K562 (cell line): ENCODE data around the gene ARMC2. TPM values are rescaled to one million over a fixed set of nuclear protein-coding genes. Genes with fewer than 3 reads are reported as not detected.
A peak's percentile ranks its signal among the peaks of the same experiment; 100 is the strongest.
"Not testable (repeated sequence)": the region's sequence is repeated elsewhere in the genome, so short reads cannot be mapped to it uniquely, and the experiment has no call there.

Experiments
- ATAC-seq: fragments of 200-7000 bp; cut with Tn5 transposase; 3 replicates; pipeline ENCODE4 v1.9.1; 2020; ENCODE audit warnings: moderate library complexity
- BruUV-seq: library from RNA; stranded (reverse); fragments of 400-500 nt; replicated peaks from 2 replicates; lab custom pipeline; 2021; lab: Mats Ljungman, UMichigan
- CTCF ChIA-PET: fragments of 300-600 bp; formaldehyde crosslinking; extraction: SDS; loops from one replicate; lab custom pipeline; 2021; ENCODE audit warnings: low intra/inter-chr PET ratio; lab: Yijun Ruan, JAX
- POLR2A ChIA-PET: fragments of 300-600, 350-650 bp; sonication (Branson Sonifier 250); formaldehyde crosslinking; extraction: SDS; loops from one replicate; lab custom pipeline; 2021; ENCODE audit warnings: antibody characterized with exemption, inconsistent platforms; lab: Yijun Ruan, JAX
- DNase-seq, 4 experiments: peaks; one replicate each; pipeline versions ENCODE4 v3.0.0 to v3.0.0-alpha.2; 2011 to 2018; ENCODE audit warnings: low spot score in 3 of 4, mixed read lengths in 3 of 4; ENCODE audit errors: extremely low read depth in 1 of 4
- FAIRE-seq: peaks from 2 replicates; lab custom pipeline; 2011; peaks lifted over from hg19 to GRCh38; lab: Jason Lieb, UNC
- H2AFZ ChIP-seq: 2 replicates; pipeline ENCODE4 v1.6.0; 2011; ENCODE audit warnings: low read depth, low read length, control low read depth, inconsistent platforms
- H3K27ac ChIP-seq: fragments of 200-600 bp; 3 replicates; pipeline ENCODE4 v1.8.0; 2011; ENCODE audit warnings: low read depth, mild to moderate bottlenecking, control low read depth, inconsistent platforms, low read length, moderate library complexity, mixed read lengths; ENCODE audit errors: extremely low read depth
- H3K27me3 ChIP-seq, 2 experiments: fragments of 300-600 bp in 1 of 2; 2 replicates in 1 of 2; 3 replicates in 1 of 2; pipeline versions ENCODE4 v1.6.0 to v1.8.0; 2011; ENCODE audit warnings: inconsistent platforms in 2 of 2, low read length in 2 of 2, mild to moderate bottlenecking in 1 of 2, mixed read lengths in 1 of 2, moderate library complexity in 1 of 2; ENCODE audit not compliant: control insufficient read depth in 2 of 2, insufficient read depth in 2 of 2
- H3K36me3 ChIP-seq: fragments of 300-600 bp; 3 replicates; pipeline ENCODE4 v1.8.0; 2011; ENCODE audit warnings: mild to moderate bottlenecking, low read length, inconsistent platforms; ENCODE audit not compliant: control insufficient read depth, insufficient read depth
- H3K4me1 ChIP-seq, 2 experiments: fragments of 200-600 bp in 1 of 2; replicated peaks in 1 of 2; 2 replicates in 1 of 2; 3 replicates in 1 of 2; pipeline versions ENCODE4 v1.5.1 to v1.8.0; 2011; ENCODE audit warnings: inconsistent platforms in 2 of 2, low read length in 2 of 2, mild to moderate bottlenecking in 1 of 2, mixed read lengths in 1 of 2, moderate library complexity in 1 of 2; ENCODE audit not compliant: control insufficient read depth in 2 of 2, insufficient read depth in 2 of 2
- H3K4me2 ChIP-seq: 2 replicates; pipeline ENCODE4 v1.6.1; 2011; ENCODE audit warnings: low read length, control low read depth, inconsistent platforms, mixed read lengths; ENCODE audit not compliant: insufficient read depth
- H3K4me3 ChIP-seq: fragments of 200-600 bp; sonication (generic), shearing (Covaris generic); 2 replicates; pipeline ENCODE4 v1.5.1; 2016; ENCODE audit warnings: control low read depth, inconsistent platforms
- H3K79me2 ChIP-seq: fragments of 200-600 bp; 3 replicates; pipeline ENCODE4 v1.8.0; 2011; ENCODE audit warnings: low read length, inconsistent platforms; ENCODE audit not compliant: control insufficient read depth, insufficient read depth
- H3K9ac ChIP-seq, 2 experiments: 2 replicates each; pipeline versions ENCODE4 v1.6.0 to v1.6.1; 2011; ENCODE audit warnings: low read depth in 2 of 2, low read length in 2 of 2, control low read depth in 1 of 2, inconsistent platforms in 1 of 2, mild to moderate bottlenecking in 1 of 2, mixed read lengths in 1 of 2; ENCODE audit not compliant: insufficient read depth in 1 of 2
- H3K9me1 ChIP-seq: one replicate; pipeline ENCODE4 v1.6.0; 2011; ENCODE audit warnings: inconsistent platforms, mild to moderate bottlenecking, low read length, moderate library complexity; ENCODE audit not compliant: control insufficient read depth, insufficient read depth
- H3K9me3 ChIP-seq: replicated peaks from 2 replicates; pipeline ENCODE4 v1.5.1; 2011; ENCODE audit warnings: low read depth, low read length, inconsistent platforms; ENCODE audit not compliant: control insufficient read depth, insufficient read depth
- H4K20me1 ChIP-seq: replicated peaks from 2 replicates; pipeline ENCODE4 v1.6.1; 2011; ENCODE audit warnings: low read length, inconsistent platforms, mixed read lengths; ENCODE audit not compliant: control insufficient read depth, insufficient read depth
- NELFE ChIP-seq: IDR thresholded peaks from 2 replicates; pipeline ENCODE4 v1.6.1; 2011; ENCODE audit warnings: mild to moderate bottlenecking; ENCODE audit not compliant: insufficient read depth, insufficient read length
- PHF21A ChIP-seq: fragments of 450-650 bp; IDR thresholded peaks from 2 replicates; pipeline ENCODE4 v1.6.1; 2017; ENCODE audit warnings: low read depth, borderline replicate concordance
- ZNF146 ChIP-seq: IDR thresholded peaks from one replicate; pipeline ENCODE4 v1.6.1; 2018; ENCODE audit warnings: missing compliant biosample characterization; ENCODE audit not compliant: unreplicated experiment
- WGBS: fragments of 100-300 bp; shearing (Covaris generic); methylation state at CpG from one replicate; pipeline ENCODE4 v1.1.6; 2016; ENCODE audit warnings: low coverage, mixed read lengths; ENCODE audit not compliant: insufficient coverage; ENCODE audit errors: missing lambda C conversion rate; 5-methylcytosine and 5-hydroxymethylcytosine counted together
- in situ Hi-C: fragments of 300-500 bp; cut with MboI; formaldehyde crosslinking; loops from 4 replicates; pipeline ENCODE4 v1.15.0; 2018; ENCODE audit warnings: inconsistent platforms, mixed read lengths
- intact Hi-C: fragments of 100-400 bp; cut with micrococcal nuclease; formaldehyde crosslinking; loops from 2 replicates; pipeline ENCODE4 v1.14.2; 2022
- polyA plus RNA-seq, 8 experiments: library from polyadenylated mRNA; depleted of rRNA in 4 of 8; stranded (reverse) in 5 of 8; unstranded in 3 of 8; fragments of >200 nt; fragmentation: Nextera tagmentation in 2 of 8; fragmentation: Illumina TruSeq in 1 of 8; extraction: Ambion mirVana in 2 of 8; extraction: Trizol in 1 of 8; gene quantifications; 2 replicates each; pipeline versions ENCODE4 v1.2.1 to v1.2.3, GENCODE V29; 2011 to 2014; ENCODE audit warnings: inconsistent platforms in 1 of 8, missing spikeins in 1 of 8
- total RNA-seq, 7 experiments: library from RNA; depleted of rRNA in 6 of 7; stranded (reverse); fragments of >200 nt in 6 of 7; fragmentation: Illumina TruSeq in 2 of 7; extraction: Trizol in 2 of 7; gene quantifications; 2 replicates each; pipeline versions ENCODE4 v1.2.1 to v1.2.3, GENCODE V29; 2011 to 2021; ENCODE audit warnings: low replicate concordance in 1 of 7

Gene ARMC2
- total and polyA plus RNA-seq, 9 of the 15 experiments (the other 6 are each of a cell fraction or from before 2014, with no cell fraction given): 0.14 to 3.0 (median 0.82) TPM

GRCh38 chr6:108811490-108811889 is 36.7 kb upstream of the ARMC2 start:
- no peaks in the 10 kb centered on the region for H3K4me1 ChIP-seq
- in situ Hi-C loops: no loop called here
- no peak overlapping the region for H2AFZ ChIP-seq
- FAIRE-seq (no peak), ATAC-seq (no peak), DNase-seq (no peak)
- 4% methylated on average over 7 of the region's 7 CpGs for WGBS
- H3K9me3 ChIP-seq: no peaks in the 10 kb centered on the region
- no peak overlapping the region for H3K4me3 ChIP-seq
- ChIA-PET POLR2A (interaction anchor here (0.5 to 1.4 kb wide), 3 partner anchors 11 to 95 kb away, joined by 3 to 4 read pairs (median 3); no protein-coding TSS in a partner anchor), CTCF (no interaction called here)
- no peaks in the 10 kb centered on the region for H3K9me1 ChIP-seq
- no peak overlapping the region for H3K9ac ChIP-seq
- no peaks in the 10 kb centered on the region for H4K20me1 ChIP-seq
- no peak overlapping the region for H3K27ac ChIP-seq
- no peaks in the 10 kb centered on the region for H3K79me2 ChIP-seq
- no TSS peak for BruUV-seq
- TF ChIP-seq NELFE (no peak), PHF21A (no peak)
- H3K4me2 ChIP-seq: no peak overlapping the region
- H3K36me3 ChIP-seq: no peaks in the 10 kb centered on the region
- intact Hi-C loops: no loop called here
- peaks cover 0 to 17% of the 10 kb centered on the region in 2 experiments; a peak in 2 of 5 replicates for H3K27me3 ChIP-seq

GRCh38 chr6:108813218-108813617 is 35.0 kb upstream of the ARMC2 start:
- H3K4me3 ChIP-seq, intact Hi-C loops: not testable (repeated sequence)
- TF ChIP-seq ZNF146: peak; percentile 96
- TF ChIP-seq, all 486 proteins: peak for 1; not testable (repeated sequence) for 485
- in situ Hi-C loops, ATAC-seq, H3K27ac ChIP-seq, H3K36me3 ChIP-seq, BruUV-seq, CTCF ChIA-PET, H3K4me2 ChIP-seq, DNase-seq, H3K9ac ChIP-seq, FAIRE-seq, H2AFZ ChIP-seq, H4K20me1 ChIP-seq, H3K4me1 ChIP-seq, H3K9me1 ChIP-seq, H3K79me2 ChIP-seq, POLR2A ChIA-PET, H3K9me3 ChIP-seq: not testable (repeated sequence)
- WGBS: 0% methylated on average over 3 of the region's 3 CpGs
- H3K27me3 ChIP-seq: peaks cover 0 to 17% of the 10 kb centered on the region in 2 experiments; a peak in 2 of 5 replicates
